ENCODE measurements around the gene CHML.
"Not testable (repeated sequence)": the region's sequence is repeated elsewhere in the genome, so short reads cannot be mapped to it uniquely, and the experiment has no call there.

Gene CHML

DNA sequence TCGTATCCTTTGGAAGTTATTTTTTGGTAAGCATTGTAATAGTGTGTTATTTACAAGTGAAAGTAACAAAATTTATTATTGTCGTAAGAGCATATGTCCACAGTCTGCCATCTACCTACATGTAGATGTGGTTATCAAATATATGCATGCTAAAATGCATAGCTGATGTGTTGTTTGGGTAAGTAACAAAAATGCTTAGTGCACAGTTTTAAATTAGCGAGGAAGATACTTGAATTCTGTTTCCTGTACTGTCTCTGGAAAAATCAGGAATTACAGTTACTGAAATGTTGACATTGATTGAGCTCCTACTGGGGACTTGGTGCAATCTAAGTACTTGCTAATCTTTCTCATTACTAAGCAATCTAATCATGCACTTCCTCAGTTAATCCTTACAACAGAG, 26.2 kb upstream of the CHML start:
- Mint-ChIP-seq H3K4me3 (no peak overlapping the region), H3K9me3 (no peaks in the 10 kb centered on the region), H3K27me3 (ENCODE audit: low read depth, poor library complexity) (no peaks in the 10 kb centered on the region), H3K36me3 (ENCODE audit: low read depth) (no peaks in the 10 kb centered on the region), H3K27ac (no peak overlapping the region), H3K4me1 (no peaks in the 10 kb centered on the region)
- DNase-seq, result no peak
- no peak for TF ChIP-seq CTCF (IDR thresholded peaks at IDR 0.05)

DNA sequence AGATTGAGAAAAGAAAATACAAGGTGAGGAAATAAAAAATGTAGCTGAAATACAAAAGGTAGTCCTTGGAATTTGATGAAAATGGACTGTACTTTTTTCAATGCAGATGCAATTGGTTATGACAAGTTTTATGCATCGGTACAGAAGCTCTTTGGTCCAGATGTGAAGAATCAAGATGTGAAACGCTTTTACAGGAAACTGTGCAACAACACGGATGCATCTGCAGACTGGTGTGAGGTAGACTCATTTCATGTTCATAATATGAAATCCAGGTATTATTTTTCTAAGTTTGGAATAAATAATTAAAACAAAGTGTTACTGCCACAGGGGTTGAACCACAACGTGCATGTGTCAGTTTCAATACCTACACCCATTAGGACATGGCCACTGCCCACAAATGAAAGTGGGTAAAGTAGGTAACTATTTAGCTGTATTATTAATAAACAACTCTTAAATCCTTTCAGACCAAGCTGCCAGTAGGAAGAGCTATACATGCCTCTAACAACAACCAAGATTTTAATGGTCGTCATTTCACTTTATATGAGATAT, 20.3 kb upstream of the CHML start:
- H3K9me3 Mint-ChIP-seq, result no peaks in the 10 kb centered on the region
- no peak overlapping the region for H3K4me3 Mint-ChIP-seq
- no peaks in the 10 kb centered on the region for H3K4me1 Mint-ChIP-seq
- no peaks in the 10 kb centered on the region for H3K36me3 Mint-ChIP-seq (ENCODE audit: low read depth)
- peaks cover 4% of the 10 kb centered on the region for H3K27me3 Mint-ChIP-seq (ENCODE audit: low read depth, poor library complexity)
- no peak for DNase-seq
- no peak overlapping the region for H3K27ac Mint-ChIP-seq
- TF ChIP-seq CTCF (IDR thresholded peaks at IDR 0.05), result no peak

GRCh38 chr1:241659016-241659415, 18.8 kb upstream of the CHML start:
- not testable (repeated sequence) for H3K27ac Mint-ChIP-seq; H3K4me3 Mint-ChIP-seq; DNase-seq; H3K36me3 Mint-ChIP-seq (ENCODE audit: low read depth); H3K27me3 Mint-ChIP-seq (ENCODE audit: low read depth, poor library complexity); H3K9me3 Mint-ChIP-seq; H3K4me1 Mint-ChIP-seq

GRCh38 chr1:241658081-241658793, 18.1 kb upstream of the CHML start:
- Mint-ChIP-seq H3K36me3 (ENCODE audit: low read depth) (no peaks in the 10 kb centered on the region), H3K4me1 (no peaks in the 10 kb centered on the region), H3K4me3 (no peak overlapping the region), H3K9me3 (peaks cover 3% of the 10 kb centered on the region), H3K27ac (no peak overlapping the region), H3K27me3 (ENCODE audit: low read depth, poor library complexity) (peaks cover 4% of the 10 kb centered on the region)
- TF ChIP-seq CTCF (IDR thresholded peaks at IDR 0.05), result no peak
- DNase-seq, result no peak

DNA sequence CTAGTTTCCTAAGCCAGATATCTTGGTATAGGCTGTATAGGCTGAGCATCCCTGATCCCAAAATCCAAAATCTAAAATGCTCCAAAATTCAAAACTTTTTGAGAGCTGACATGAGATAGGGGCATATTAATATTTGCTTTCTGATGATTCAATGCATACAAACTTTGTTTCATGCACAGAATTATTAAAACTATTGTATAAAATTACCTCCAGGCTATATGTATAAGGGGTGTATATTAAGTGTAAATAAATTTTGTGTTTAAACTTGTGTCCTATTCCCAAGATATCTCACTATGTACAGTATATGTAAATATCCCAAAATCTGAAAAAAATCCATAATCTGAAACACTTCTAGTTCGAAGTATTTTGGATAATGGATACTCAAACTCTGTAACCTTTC, 14.5 kb upstream of the CHML start:
- no peak for DNase-seq
- Mint-ChIP-seq H3K27me3 (ENCODE audit: low read depth, poor library complexity) (peaks cover 4% of the 10 kb centered on the region), H3K36me3 (ENCODE audit: low read depth) (no peaks in the 10 kb centered on the region), H3K4me1 (no peaks in the 10 kb centered on the region), H3K4me3 (no peak overlapping the region), H3K9me3 (peaks cover 3% of the 10 kb centered on the region), H3K27ac (no peak overlapping the region)
- TF ChIP-seq CTCF (IDR thresholded peaks at IDR 0.05), result no peak

DNA sequence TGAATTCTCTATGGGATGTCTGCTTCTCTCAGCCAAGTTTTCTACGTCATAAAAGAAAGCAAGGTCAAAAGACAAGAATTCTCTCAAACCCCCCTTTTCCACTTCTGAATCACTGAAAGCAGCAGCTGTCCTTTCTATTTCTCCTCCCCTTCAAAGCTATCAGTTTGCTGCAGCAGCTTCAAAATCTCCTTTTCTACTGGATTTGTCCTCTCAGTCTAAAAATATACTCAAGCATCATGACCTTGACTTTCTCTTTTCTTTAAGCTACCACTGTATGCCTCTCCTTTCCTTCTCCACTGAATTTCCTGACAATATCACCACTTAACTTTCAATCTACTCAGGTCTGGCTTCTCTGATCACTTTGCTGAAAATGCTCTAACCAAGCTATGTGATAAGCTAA, 13.8 kb upstream of the CHML start:
- DNase-seq, result no peak
- Mint-ChIP-seq H3K27me3 (ENCODE audit: low read depth, poor library complexity) (peaks cover 4% of the 10 kb centered on the region), H3K27ac (no peak overlapping the region), H3K4me1 (no peaks in the 10 kb centered on the region), H3K36me3 (ENCODE audit: low read depth) (no peaks in the 10 kb centered on the region), H3K4me3 (no peak overlapping the region), H3K9me3 (peaks cover 3% of the 10 kb centered on the region)
- TF ChIP-seq CTCF (IDR thresholded peaks at IDR 0.05), result no peak

Measured in nephron progenitor cell (in vitro differentiated cells).